Omental fat pad (tissue), 4 donors: Measurements from ENCODE around the gene CTH. TPM values are rescaled to one million over a fixed set of nuclear protein-coding genes. Genes with fewer than 3 reads are reported as not detected.

Experiments used
- ATAC-seq: fragments of 150-250 bp; one replicate; pipeline ENCODE4 v1.9.1; 2016; ENCODE audit warnings: mild to moderate bottlenecking, moderate library complexity; ENCODE audit not compliant: low FRiP score
- DNase-seq: peaks from one replicate; pipeline ENCODE4 v3.0.0-alpha.2; 2019; ENCODE audit warnings: low spot score
- CTCF ChIP-seq, 3 donors: fragments of 450-650 bp; IDR thresholded peaks; one replicate each; pipeline ENCODE4 v1.5.1; 2016 to 2017; ENCODE audit warnings: antibody characterized with exemption in 3 of 3, mild to moderate bottlenecking in 3 of 3, moderate library complexity in 2 of 3
- total RNA-seq, 4 donors: library from RNA; depleted of rRNA; stranded (reverse); fragments of >200 nt; gene quantifications; one replicate each; pipeline ENCODE4 v1.1.0, GENCODE V29; 2016

The CTH gene
- total RNA-seq, 4 donors from 2014 or later = 4.9 to 13.3 (median 6.6) TPM

GRCh38 chr1:70427976-70428375 is 16.9 kb downstream of the CTH start:
- ATAC-seq = no peak
- no peak for TF ChIP-seq CTCF (IDR thresholded peaks at IDR 0.05)
- no peak for DNase-seq

GRCh38 chr1:70429219-70429618 is 18.2 kb downstream of the CTH start:
- TF ChIP-seq CTCF (IDR thresholded peaks at IDR 0.05) = no peak
- no peak for DNase-seq
- no peak for ATAC-seq

- ATAC-seq (no peak), DNase-seq (no peak)
- no peak for TF ChIP-seq CTCF (IDR thresholded peaks at IDR 0.05)
Measured at GRCh38 chr1:70429757-70430156, 18.7 kb downstream of the CTH start.

GRCh38 chr1:70431317-70431716 is 20.2 kb downstream of the CTH start:
- DNase-seq (no peak), ATAC-seq (no peak)
- no peak for TF ChIP-seq CTCF (IDR thresholded peaks at IDR 0.05)

GRCh38 chr1:70431874-70432273 is 20.8 kb downstream of the CTH start:
- no peak for ATAC-seq
- DNase-seq = no peak
- no peak for TF ChIP-seq CTCF (IDR thresholded peaks at IDR 0.05)

GRCh38 chr1:70434253-70434859 is 23.3 kb downstream of the CTH start:
- DNase-seq (no peak), ATAC-seq (no peak)
- TF ChIP-seq CTCF (IDR thresholded peaks at IDR 0.05) = no peak

GRCh38 chr1:70436622-70437251 is 25.7 kb downstream of the CTH start:
- TF ChIP-seq CTCF (IDR thresholded peaks at IDR 0.05) = no peak
- DNase-seq = no peak
- ATAC-seq = no peak
